DMS79 (cell line): Measurements from ENCODE around the gene KCNMA1.

Source experiments
- DNase-seq: peaks from one replicate; lab custom pipeline; 2025; lab: John Stamatoyannopoulos, UW

The KCNMA1 gene

GRCh38 chr10:77555591-77556212 lies 81.9 kb downstream of the KCNMA1 start:
- DNase-seq = no peak

- no peak for DNase-seq
These were observed 82.6 kb downstream of the KCNMA1 start for GRCh38 chr10:77554996-77555397.

GRCh38 chr10:77553966-77554365 lies 83.6 kb downstream of the KCNMA1 start:
- no peak for DNase-seq

- DNase-seq = no peak
These were observed 84.3 kb downstream of the KCNMA1 start for GRCh38 chr10:77553311-77553710.

- no peak for DNase-seq
These were observed 85.4 kb downstream of the KCNMA1 start for GRCh38 chr10:77552252-77552651.

GRCh38 chr10:77550378-77550777 lies 87.2 kb downstream of the KCNMA1 start:
- DNase-seq = no peak

- no peak for DNase-seq
These were observed 88.9 kb downstream of the KCNMA1 start for GRCh38 chr10:77548671-77549070.

GRCh38 chr10:77548157-77548556 lies 89.5 kb downstream of the KCNMA1 start:
- DNase-seq = no peak

- no peak for DNase-seq
These were observed 90.1 kb downstream of the KCNMA1 start for GRCh38 chr10:77547307-77548050.

- DNase-seq = no peak
These were observed 91.6 kb downstream of the KCNMA1 start for GRCh38 chr10:77546042-77546441.

- DNase-seq = no peak
These were observed 92.0 kb downstream of the KCNMA1 start for GRCh38 chr10:77545585-77545984.

- no peak for DNase-seq
These were observed 93.0 kb downstream of the KCNMA1 start for GRCh38 chr10:77544617-77545016.

GRCh38 chr10:77542710-77543259 lies 94.8 kb downstream of the KCNMA1 start:
- no peak for DNase-seq

- DNase-seq = no peak
These were observed 95.7 kb downstream of the KCNMA1 start for GRCh38 chr10:77541944-77542343.

- DNase-seq = no peak
These were observed 96.4 kb downstream of the KCNMA1 start for GRCh38 chr10:77541247-77541646.

GRCh38 chr10:77539147-77539935 lies 98.3 kb downstream of the KCNMA1 start:
- no peak for DNase-seq

- no peak for DNase-seq
These were observed 99.8 kb downstream of the KCNMA1 start for GRCh38 chr10:77537720-77538373.

GRCh38 chr10:77537071-77537470 lies 100.5 kb downstream of the KCNMA1 start:
- DNase-seq = no peak

GRCh38 chr10:77533887-77534278 lies 103.7 kb downstream of the KCNMA1 start:
- DNase-seq = peak; percentile 4

GRCh38 chr10:77533146-77533886 lies 104.3 kb downstream of the KCNMA1 start:
- DNase-seq = no peak

- DNase-seq = no peak
These were observed 105.5 kb downstream of the KCNMA1 start for GRCh38 chr10:77532068-77532467.
